ENCODE data around the gene LTN1.

LTN1 gene

GRCh38 chr21:28923439-28923975 is 69.2 kb downstream of the LTN1 start:
- DNase-seq: peak in 1 of 3 experiments; percentile 47

DNA sequence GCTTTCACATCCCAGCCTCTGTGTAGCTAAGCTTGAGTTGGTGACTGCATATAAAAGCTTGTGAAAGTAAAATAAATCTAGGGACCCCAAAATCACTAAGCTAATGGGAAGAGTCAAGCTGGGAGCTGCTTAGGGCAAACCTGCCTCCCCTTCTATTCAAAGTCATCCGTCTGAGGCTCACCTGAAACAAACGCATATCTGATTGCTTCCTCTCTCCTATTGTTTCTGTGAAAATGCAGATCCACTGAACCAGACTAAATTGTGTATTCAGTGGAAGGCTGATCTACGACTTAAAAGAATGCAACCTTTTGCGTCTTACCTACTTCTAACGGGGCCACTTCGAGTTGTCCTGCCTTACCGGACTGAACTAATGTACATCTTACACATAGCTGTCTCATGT is 70.3 kb downstream of the LTN1 start:
- peak in 1 of 3 experiments; percentile 21 for DNase-seq

- no peak for DNase-seq
Observed at GRCh38 chr21:28916150-28916893, 76.4 kb downstream of the LTN1 start.

- no peak for DNase-seq
Observed at GRCh38 chr21:28913071-28913470, 79.6 kb downstream of the LTN1 start.

- no peak for DNase-seq
Observed at GRCh38 chr21:28910280-28910887, 82.3 kb downstream of the LTN1 start.

DNA sequence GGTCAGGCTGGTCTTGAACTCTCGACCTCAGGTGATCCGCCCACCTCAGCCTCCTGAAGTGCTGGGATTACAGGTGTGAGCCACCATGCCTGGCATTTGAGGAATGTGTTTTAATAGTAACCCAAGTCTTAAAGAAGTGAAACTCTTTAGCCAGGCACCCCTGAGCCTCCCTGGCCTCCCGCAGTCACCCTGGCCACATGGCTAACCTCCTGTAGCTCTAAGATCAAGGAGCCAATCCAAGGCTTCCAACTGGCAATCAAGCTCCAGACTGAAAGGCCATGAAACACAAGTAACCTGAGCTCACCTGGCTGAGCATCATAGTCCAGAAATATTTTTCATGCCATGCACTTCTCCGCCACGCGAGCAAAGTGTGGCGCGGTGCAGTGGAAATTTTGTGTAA is 84.3 kb downstream of the LTN1 start:
- DNase-seq: no peak

- no peak for DNase-seq
Observed at GRCh38 chr21:28906841-28907240, 85.8 kb downstream of the LTN1 start.

DNA sequence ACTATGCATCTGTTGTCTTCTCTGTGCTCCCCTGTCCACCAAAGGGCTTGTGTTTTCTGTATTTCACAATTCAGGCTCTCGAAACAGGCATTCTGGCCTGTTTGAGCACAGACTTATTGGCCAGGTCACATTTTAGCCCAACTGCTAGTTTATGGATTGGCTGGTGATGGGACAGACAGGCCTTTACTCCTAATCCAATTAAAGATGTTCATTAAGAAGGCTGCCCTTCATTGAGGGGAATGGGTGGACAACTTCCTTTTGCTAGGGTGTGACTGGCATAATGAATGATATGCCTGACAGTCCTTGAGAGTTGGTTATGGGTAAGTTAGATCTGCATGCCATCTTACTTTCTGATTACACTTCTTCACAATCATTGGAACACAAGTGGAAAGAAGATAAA is 86.4 kb downstream of the LTN1 start:
- no peak for DNase-seq

GRCh38 chr21:28904961-28905435 is 87.7 kb downstream of the LTN1 start:
- no peak for DNase-seq

- DNase-seq: no peak
Observed at GRCh38 chr21:28903448-28903847, 89.2 kb downstream of the LTN1 start.

DNA sequence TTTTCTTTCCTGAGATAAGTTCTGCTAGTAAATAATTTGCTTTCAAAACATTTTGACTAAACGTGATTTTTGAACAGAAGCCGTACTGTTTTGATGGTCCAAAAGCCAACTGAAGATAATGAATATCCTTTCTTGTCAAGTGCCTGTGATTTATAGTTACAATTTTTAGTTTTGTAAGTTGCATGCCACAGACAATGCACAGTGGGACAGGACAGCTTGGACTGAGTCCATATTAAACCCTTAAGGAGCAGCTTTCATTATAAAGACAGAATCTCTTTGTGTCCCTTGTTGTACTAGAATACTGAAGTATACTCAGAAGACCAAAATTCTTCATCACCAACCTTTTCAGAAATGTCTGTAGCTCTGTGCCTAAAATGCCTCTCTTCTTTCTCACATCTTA is 92.2 kb downstream of the LTN1 start:
- no peak for DNase-seq

- no peak for DNase-seq
Observed at GRCh38 chr21:28899744-28900143, 92.9 kb downstream of the LTN1 start.

DNA sequence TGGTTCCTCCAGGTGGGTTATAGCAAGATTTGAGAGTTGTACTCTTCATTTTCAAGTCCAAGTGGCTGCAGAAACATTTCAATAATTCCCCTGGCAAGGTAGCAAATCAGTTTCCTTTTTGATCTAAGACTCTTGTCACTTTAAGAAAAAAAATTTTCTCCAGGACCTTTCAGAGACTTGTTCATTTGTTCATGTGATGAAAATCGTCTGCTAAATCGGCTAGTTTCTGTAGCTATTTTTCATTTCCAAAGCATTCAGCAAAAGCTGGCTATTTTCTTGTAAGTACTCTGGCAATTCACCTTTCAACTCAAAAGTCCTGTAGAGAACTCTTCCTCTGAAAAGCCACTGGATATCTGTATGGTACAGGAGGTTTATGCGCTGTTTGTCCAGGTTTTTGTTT is 93.5 kb downstream of the LTN1 start:
- no peak for DNase-seq

GRCh38 chr21:28893687-28894086 is 99.0 kb downstream of the LTN1 start:
- DNase-seq: no peak

GRCh38 chr21:28892199-28893111 is 100.2 kb downstream of the LTN1 start:
- no peak for DNase-seq

GRCh38 chr21:28885853-28886177 is 106.9 kb downstream of the LTN1 start:
- peak in 1 of 3 experiments; percentile 24 for DNase-seq

GRCh38 chr21:28884976-28885852 is 107.5 kb downstream of the LTN1 start:
- peak; percentile 93 to 99 (median 97) for DNase-seq

- no peak for DNase-seq
Observed at GRCh38 chr21:28884481-28884880, 108.2 kb downstream of the LTN1 start.

DNA sequence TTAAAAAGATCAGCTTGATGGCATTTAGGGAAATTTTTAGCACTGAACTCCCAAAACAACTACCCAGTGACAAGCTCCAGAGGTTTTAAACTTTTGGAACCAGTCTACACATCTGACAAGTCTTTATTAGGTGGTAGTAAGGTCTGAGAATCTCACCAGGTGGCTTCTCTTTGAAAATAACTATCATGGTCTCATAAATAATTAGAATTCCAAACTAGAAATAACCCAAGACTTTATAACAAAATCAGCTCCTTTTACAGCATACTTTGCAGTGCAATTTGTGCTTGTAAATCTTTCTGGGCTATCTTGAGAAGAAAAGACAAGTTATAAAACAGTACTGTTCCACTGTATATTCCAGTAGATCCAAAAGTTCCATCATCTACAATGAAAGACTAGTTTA is 108.7 kb downstream of the LTN1 start:
- no peak for DNase-seq

DNA sequence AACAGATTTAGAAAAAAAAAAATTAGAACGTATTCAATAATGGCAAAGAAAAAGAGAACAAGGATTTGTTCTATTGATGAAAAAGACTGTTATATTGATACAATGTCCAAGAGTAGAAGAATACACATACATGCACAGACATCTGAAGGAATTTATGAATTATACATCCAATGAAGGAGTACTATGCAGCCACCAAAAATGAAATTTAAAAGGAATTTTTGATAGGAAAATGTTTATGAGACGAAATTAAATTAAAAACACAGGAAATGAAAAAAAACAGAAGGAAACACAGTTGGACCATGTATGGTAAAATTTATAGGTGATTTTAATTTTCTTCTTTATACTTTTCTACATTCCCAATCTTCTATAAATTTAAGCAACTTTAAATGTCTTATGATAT is 110.3 kb downstream of the LTN1 start:
- no peak for DNase-seq
